Cerebellar cortex (tissue), 1 donor: Measurements from ENCODE around the gene MYL11.
"Not testable (repeated sequence)": the region's sequence is repeated elsewhere in the genome, so short reads cannot be mapped to it uniquely, and the experiment has no call there.

ENCODE experiments used
- DNase-seq: peaks from one replicate; pipeline ENCODE4 v3.0.0-alpha.2; 2015; ENCODE audit warnings: low spot score

Gene MYL11

DNA sequence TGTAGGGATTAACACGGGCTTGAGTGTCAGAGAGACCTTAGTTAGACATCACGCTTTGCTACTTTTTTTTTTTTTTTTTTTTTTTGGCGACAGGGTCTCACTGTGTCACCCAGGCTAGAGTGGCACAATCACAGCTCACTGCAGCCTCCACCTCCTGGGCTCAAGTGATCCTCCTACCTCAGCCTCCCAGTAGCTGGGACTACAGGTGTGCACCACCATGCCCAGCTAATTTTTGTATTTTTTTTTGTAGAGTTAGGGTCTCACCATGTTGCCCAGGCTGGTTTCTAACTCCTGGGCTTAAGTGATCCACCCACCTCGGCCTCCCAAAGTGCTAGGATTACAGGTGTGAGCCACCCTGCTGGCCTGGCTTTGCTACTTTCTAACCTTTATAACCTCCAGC lies 22.0 kb downstream of the MYL11 start:
- not testable (repeated sequence) for DNase-seq

DNA sequence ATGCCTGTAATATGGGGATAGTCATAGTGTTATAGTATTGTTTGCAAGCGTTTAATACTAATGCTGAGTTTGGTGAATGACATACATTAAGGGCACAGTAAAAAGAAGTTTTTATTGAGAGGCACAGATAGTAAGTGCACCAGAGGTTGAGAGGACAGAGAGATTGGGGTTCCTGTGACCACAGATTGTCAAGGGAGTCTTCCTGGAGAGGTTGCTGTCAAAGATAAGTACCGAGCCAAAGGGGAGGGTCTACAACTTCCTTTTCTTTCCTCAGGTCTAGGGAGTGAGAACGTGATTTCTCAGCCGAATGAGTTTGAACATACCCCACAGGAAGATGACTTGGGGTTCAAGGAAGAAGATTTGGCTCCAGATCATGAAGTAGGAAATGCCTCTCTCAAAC lies 22.5 kb downstream of the MYL11 start:
- no peak for DNase-seq

DNA sequence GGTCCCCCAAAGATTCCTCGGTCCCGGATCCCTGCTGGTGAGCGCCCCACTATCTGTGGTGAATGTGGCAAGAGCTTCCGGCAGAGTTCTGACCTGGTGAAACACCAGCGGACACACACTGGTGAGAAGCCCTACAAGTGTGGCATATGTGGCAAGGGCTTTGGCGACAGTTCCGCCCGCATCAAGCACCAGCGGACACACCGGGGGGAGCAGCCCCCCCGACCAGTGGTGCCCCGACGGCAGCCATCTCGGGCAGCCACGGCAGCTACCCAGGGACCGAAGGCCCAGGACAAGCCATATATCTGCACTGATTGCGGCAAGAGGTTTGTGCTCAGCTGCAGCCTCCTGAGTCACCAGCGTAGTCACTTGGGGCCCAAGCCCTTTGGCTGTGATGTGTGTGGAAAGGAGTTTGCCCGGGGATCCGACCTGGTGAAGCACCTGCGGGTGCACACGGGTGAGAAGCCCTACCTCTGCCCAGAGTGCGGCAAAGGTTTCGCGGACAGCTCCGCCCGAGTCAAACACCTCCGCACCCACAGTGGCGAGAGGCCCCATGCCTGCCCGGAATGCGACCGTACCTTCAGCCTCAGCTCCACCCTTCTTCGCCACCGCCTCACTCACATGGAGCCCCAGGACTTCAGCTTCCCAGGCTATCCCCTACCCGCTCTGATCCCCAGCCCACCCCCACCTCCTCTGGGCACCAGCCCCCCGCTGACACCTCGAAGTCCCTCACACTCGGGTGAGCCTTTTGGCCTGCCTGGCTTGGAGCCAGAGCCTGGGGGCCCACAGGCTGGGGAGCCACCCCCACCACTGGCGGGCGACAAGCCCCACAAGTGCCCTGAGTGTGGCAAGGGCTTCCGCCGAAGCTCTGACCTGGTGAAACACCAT lies 23.4 kb downstream of the MYL11 start:
- DNase-seq: no peak

DNA sequence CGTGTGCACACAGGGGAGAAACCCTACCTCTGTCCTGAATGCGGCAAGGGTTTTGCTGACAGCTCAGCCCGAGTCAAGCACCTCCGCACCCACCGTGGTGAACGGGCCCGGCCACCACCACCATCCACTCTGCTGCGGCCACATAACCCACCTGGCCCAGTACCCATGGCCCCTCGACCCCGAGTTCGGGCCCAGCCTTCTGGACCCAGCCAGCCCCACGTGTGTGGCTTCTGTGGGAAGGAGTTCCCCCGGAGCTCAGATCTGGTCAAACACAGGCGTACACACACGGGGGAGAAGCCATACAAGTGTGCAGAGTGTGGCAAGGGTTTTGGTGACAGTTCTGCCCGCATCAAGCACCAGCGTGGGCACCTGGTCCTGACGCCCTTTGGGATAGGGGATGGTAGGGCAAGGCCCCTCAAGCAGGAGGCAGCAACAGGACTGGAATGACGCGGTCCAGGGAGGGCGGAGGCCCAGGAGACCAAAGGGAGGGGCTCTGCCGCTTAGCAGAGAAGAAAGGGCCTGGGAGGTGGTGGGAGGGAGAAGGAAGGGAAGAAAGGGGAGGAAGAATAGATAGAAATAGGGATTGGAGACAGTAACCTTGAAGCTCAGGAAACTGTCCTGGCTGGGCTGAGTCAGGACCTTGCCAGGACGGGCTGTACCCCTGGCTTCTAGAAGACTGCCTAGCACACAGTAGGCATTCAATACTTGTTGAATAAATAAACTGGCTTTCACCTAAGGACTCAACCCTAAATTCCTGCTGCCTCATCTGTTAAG lies 24.2 kb downstream of the MYL11 start:
- no peak for DNase-seq

DNA sequence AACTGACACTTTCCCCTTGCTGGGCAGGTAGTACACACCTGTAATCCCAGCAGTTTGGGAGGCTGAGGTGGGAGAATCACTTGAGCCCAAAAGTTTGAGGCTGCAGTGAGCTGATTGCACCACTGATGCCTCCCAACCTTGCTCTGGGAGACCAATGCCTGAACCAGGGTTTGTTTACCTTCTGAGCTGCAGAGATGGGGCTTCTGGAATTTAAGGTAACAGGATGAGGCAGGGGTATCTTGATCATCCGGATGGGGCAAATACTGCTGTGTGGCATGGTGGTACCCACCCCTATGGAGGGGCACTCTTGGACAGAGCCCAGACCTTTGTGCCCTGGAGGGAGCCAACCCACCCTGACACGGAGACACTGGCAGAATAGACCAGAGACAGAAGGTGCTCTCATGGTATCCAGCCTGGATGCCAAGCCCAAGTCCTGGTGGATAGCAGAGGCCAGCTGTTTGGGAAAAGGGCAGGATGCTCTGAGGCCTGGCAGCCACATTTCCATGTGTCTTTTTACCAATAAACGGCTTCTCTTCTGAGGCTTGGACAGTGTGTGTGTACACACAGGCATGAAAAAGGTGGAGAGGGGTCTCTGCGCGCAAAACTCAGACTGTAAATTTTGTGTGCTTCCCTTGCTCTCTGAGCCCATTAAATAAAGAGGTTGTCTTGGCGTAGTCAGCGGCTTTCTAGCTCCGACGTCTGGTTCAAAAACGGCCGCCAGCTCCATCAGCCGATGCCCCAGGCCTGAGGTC lies 25.0 kb downstream of the MYL11 start:
- DNase-seq: no peak

DNA sequence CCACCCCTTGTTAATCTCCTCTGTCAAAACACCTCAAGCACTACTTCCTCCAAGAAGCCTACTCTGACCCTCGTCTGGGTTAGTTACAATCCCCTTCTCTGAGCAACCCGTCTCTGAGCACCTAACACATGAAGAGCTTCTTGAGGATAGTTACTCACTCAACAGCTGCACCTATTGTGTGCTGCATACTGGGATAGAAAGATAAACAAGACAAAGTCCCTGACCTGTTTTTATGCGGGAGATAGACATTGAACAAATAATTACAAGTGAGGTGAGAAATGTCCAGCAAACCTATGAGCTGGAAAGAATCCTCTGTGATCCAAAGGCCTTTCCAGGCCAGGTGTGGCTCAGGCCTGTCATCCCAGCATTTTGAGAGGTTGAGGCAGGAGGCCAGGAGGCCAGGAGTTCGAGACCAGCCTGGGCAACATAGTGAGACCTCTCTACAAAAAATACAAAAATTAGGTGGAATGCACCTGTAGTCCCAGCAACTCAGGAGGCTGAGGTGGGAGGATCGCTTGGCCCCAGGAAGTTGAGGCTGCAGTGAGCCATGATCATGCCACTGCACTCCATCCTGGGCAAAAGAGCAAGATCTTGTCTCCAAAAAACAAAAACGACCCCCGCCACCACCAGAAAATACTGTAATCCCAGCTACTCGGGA lies 27.3 kb downstream of the MYL11 start:
- DNase-seq: no peak

DNA sequence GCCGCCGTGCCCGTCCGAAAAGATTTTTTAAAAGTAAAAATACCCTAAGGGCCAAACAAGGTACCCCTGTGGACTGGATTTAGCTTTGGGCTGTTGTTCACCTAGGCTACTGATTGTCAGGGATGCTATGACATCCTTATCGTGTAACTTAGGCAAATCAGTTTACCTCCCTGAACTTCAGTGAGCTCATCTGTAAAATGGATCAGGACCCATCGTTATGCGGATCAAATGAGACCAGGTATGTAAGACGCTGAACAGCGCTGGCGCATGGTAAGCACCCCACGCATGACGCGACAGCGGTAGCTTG lies 32.1 kb downstream of the MYL11 start:
- no peak for DNase-seq

DNA sequence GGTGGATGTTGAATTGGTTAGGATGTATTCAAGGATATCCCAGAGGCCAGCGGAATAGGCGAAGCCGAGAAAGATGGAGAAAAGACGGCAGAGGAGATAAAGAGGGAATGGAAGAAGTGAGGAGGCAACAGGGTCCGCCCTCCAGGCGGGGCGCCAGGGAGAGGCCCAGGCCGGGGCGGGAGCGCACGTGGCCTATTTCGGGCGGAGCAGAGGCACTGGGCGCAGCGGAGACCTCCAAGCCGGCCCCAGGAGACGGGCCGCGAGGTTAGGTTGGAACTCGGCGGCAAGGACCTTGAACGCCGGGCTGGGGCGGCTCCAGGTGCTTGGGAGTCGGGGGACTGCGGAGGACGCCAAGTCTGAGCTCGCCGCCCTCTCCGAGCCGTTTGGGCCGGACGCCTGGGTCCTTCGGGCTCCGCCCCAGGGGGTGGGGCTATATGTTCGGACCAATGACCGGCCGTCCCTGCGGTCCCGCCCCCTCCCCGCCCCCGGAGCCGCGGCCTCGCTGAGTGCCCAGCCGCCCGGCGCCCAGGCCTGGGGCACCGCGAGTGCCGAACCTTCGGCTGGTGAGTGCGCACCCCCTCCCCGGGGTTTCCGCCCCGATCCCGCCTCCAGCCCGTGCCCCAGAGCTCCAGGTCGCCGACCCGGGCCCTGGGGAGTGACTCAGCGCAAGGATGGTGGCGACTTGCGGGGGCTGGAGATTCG lies 32.7 kb downstream of the MYL11 start, which contains the start of gene ZNF771:
Gene ZNF771, plus strand, starts transcription at position 505 of the 702 bp plus-strand sequence. CDS start 448 bp downstream, outside the sequence.
- peak; percentile 91 for DNase-seq

DNA sequence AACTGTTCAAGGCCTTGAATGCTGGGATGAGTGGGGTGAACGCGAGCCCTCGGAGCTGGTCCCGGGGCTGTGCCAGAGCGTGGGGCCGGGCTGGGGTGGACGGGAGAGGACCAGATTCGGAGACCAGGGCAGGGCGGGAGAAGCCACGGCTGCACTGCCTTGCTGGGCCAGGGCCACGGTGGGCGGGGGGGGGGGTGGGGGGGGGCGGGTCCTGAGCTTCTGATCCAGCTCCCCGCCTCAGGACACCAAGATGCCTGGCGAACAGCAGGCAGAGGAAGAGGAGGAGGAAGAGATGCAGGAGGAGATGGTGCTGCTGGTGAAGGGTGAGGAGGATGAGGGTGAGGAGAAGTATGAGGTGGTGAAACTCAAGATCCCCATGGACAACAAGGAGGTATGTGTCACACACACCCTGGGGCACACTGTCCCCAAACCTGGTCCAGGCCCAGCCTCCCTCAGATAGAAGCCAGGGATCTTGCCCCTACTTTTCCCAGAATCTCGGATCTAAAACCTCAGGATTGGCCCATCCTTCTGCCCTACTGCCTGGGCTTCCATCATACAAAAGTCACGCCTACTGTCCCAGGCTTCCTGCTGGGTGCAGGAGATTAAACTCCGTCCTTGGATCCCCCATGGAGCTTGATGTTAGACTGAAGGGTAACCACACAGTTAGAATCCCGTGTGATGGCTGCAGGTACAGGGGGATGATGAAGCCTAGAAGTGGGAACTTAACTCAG lies 33.4 kb downstream of the MYL11 start:
- DNase-seq: peak; percentile 34

DNA sequence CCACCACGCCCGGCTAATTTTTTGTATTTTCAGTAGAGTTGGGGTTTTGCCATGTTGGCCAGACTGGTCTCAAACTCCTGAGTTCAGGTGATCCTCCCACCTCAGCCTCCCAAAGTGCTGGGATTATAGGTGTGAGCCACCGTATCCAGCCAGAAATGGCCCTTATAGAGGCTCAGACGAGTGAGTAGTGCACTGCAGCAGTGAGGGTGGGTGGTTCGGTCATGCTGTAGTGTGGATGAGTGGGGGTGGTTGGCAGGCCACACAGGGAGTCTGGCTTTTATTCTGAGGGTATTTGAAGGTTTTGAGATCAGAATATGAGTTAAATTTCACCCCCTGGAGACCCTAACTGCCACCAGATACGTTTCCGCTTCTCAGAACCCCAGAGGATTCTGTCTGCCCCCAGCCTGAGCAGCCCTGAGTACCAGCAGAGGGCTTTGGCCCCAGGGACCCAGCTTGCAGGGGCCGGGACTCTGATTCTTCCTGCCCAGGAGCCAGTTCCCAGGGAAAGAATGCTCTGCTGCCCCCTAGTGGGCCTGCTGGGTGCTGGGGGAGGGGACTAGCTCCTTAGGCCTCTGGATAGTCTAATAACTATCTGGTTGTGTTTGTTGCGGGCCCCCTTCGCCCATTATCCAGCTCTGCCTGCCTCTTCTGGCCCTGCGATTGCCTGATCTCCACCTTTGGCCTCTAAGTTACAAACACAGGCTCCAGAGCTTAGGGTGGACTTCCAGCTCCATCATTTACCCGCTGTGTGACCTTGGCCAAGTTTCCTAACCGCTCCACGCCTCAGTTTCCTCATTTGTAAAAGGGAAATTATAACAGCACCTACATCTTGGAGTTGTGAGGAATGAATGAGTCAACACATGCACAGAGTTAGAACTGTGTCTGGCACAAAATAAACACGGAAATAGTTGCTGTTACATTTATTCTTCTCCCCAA lies 34.8 kb downstream of the MYL11 start:
- peak; percentile 91 for DNase-seq

DNA sequence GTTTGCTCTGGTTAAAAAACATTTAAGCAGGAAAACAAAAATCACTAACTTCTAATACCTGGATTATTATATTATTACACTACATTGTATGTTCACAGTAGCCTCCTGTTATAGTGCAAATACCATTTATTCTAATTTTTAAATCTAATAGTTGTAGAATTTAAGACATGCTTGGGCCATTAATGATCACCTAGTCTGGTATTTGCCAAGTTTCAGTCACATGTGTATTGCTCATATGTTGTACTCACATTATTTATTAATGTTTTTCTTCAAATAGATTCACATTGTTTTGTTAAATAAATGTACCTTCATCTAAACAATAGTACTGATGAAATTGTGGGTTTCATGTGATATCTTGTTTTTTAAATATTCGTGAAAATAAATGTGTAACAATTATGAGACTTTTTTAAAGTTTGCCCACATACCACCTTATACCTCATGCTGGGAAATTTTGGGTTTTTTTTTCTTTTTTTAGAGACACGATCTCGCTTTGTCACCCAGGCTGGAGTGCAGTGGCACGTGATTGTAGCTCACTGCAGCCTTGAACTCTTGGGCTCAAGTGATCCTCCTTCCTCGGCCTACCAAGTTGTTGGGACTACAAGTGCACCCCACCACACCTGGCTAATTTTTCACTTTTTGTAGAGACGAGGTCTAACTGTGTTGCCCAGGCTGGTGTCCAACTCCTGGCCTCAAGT lies 38.7 kb downstream of the MYL11 start:
- DNase-seq: no peak

DNA sequence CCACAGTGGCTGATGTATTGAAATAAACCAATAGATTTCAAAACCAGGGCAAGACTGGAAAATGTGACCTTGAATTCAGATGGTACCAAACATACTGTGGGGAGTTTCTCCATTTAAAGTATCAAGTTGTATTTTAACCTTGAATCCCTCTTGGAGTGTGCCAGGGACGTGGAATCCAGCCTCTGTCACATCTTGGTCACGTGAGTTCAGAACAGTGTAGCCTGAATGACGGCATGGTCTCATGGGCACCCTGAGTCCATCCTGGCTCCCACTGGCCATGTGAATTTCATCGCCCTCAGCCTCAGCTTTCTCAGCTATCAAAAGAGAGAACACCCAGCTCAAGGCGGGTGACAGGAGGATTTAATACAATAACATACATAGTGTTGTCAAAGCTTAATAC lies 39.6 kb downstream of the MYL11 start:
- DNase-seq: no peak

DNA sequence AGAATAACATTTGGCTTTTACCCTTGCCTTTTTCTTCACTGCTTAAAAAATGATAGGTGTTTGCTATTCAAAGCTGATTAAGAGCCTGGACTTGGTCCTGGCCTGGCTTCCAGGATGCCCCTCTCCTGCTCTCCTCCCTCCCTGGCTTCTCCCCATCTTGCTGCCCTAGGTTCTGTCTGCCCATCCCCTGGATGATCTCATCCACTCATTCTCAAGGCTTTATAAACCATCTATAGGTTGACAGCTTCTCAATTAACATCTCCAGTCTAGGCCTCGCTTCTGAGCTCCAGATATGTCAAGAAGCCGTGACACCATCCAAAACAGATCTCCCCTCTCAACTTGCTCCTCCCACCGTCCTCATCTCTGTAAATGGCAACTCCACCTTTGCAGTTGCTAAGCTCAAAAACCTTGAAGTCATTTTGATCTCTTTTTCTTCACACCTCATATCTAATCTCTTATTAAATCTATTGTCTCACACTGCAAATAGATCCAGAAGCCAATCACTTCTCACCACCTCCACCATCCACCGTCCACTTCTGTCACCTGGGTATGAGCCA lies 41.5 kb downstream of the MYL11 start:
- no peak for DNase-seq

DNA sequence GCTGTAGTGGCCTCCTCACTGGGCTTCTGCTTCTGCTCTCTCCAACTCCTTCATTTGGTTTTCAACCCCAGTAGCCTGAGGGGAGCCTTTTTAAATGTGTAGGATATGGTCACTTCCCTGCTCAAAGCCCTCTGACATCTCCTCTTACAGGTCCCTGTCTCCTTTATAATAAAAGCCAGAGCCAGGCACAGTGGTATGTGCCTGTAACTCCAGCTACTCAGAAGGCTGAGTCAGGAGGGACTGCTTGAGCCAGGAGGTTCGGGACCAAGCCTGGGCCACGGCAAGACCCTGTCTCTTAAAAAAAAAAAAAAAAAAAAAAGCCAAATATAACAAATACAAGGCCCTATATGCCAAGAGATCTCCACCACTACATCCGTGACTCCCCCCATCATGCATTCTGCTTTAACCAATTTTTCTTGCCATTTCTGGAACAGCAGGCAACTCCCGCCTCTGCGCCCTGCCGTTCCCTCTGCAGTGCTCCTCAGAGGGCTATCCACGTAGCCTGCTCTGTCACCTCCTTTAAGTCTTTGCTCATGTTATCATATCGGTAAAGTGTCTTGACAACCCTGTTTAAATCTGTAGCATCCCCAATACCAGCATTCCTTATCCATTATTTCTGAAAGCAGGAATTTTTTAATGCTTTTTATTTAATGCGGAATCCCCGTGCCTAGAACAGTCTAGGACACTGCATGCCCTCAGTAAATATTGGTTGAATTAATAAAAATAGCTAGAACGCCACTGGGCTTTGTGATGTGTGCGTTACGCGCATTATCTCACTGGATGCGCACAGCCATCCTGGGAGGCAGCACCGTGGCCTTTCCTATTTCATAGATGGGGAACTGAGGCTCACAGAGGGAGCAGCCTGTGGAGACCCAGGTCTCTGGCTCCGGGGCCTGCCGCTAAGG lies 42.3 kb downstream of the MYL11 start:
- peak; percentile 45 for DNase-seq

DNA sequence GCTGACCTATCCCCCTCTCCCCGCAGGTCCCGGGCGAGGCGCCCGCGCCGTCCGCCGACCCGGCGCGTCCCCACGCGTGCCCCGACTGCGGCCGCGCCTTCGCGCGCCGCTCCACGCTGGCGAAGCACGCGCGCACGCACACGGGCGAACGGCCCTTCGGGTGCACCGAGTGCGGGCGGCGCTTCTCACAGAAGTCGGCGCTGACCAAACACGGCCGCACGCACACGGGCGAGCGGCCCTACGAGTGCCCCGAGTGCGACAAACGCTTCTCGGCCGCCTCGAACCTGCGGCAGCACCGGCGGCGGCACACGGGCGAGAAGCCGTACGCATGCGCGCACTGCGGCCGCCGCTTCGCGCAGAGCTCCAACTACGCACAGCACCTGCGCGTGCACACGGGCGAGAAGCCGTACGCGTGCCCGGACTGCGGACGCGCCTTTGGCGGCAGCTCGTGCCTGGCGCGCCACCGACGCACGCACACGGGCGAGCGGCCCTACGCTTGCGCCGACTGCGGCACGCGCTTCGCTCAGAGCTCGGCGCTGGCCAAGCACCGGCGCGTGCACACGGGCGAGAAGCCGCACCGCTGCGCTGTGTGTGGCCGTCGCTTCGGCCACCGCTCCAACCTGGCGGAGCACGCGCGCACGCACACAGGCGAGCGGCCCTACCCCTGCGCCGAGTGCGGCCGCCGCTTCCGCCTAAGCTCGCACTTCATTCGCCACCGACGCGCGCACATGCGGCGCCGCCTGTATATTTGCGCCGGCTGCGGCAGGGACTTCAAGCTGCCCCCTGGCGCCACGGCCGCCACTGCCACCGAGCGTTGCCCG lies 43.1 kb downstream of the MYL11 start:
- peak; percentile 81 for DNase-seq

DNA sequence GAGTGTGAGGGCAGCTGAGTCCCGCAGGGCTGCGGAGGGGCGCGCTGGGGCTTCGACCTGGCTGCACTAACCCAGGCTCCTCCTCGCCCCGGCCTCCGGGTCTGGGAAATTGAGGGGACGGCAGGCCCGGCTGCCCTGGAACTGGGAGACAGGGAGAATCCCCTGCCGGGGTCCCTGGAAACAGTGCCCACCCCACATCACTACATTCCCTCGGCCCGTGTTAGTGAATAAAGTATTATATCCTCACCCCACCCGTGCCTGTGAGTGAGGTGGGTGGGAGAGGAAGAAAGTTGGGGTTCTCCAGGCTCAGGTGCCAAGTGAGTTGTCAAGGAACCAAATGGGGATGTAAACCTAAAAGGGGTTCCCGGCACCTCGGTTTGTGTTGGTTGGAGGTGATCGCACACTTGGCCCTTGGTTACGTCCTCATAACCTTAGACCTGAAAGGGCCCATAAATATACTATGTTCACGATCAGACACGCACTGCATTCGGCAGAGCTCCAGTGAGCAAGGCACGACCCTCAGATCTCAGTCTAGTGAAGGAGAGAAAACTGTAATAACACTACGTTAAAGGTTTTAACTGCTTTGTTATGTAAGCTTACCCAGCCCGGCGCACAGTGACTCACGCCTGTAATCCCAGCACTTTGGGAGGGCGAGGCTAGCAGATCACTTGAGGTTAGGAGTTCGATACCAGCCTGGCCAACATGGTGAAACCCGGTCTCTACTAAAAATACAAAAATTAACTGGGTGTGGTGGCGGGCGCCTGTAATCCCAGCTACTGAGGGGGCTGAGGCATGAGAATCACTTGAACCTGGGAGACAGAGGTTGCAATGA lies 44.0 kb downstream of the MYL11 start:
- no peak for DNase-seq
